SK-N-SH (cell line): ENCODE results near the gene GTF3C2. TPM values are rescaled to one million over a fixed set of nuclear protein-coding genes. Genes with fewer than 3 reads are reported as not detected.

Experiments used
- CTCF ChIA-PET: fragments of 300-600, 350-600 bp; formaldehyde crosslinking; extraction: SDS; loops from one replicate; lab custom pipeline; 2021; lab: Yijun Ruan, JAX
- POLR2A ChIA-PET: fragments of 350-600 bp; sonication (Branson Sonifier 250); formaldehyde crosslinking; extraction: SDS; loops from one replicate; lab custom pipeline; 2020; ENCODE audit warnings: antibody characterized with exemption, inconsistent platforms; lab: Yijun Ruan, JAX
- DNase-seq: peaks from one replicate; pipeline ENCODE4 v3.0.0; 2012
- H2AFZ ChIP-seq: fragments of 200-600 bp; sonication (generic); 2 replicates; pipeline ENCODE4 v1.8.1; 2016; ENCODE audit warnings: antibody characterized with exemption, mild to moderate bottlenecking, low read depth
- H3F3A ChIP-seq: fragments of 200-600 bp; sonication (generic); replicated peaks from 2 replicates; pipeline ENCODE3; 2016; ENCODE audit warnings: antibody characterized with exemption, mild to moderate bottlenecking; ENCODE audit not compliant: insufficient read depth
- H3K27ac ChIP-seq, 2 experiments: fragments of 200-500 bp in 1 of 2; fragments of 200-600 bp in 1 of 2; sonication (Bioruptor generic) in 1 of 2; sonication (generic), shearing (Covaris generic) in 1 of 2; 2 replicates each; pipeline versions ENCODE4 v1.5.1 to v1.6.1; 2014 to 2016; ENCODE audit warnings: low read depth in 2 of 2, inconsistent platforms in 1 of 2, low read length in 1 of 2, mild to moderate bottlenecking in 1 of 2, mixed read lengths in 1 of 2
- H3K27me3 ChIP-seq: fragments of 200-600 bp; sonication (generic), shearing (Covaris generic); 2 replicates; pipeline ENCODE4 v1.6.1; 2016; ENCODE audit warnings: mixed run types; ENCODE audit not compliant: insufficient read depth
- H3K36me3 ChIP-seq, 2 experiments: fragments of 200-500 bp in 1 of 2; fragments of 200-600 bp in 1 of 2; sonication (Bioruptor generic) in 1 of 2; sonication (generic) in 1 of 2; replicated peaks in 1 of 2; 2 replicates each; pipeline versions ENCODE3 to v1.5.1; 2014 to 2016; ENCODE audit warnings: low read length in 1 of 2, mild to moderate bottlenecking in 1 of 2; ENCODE audit not compliant: insufficient read depth in 2 of 2, control insufficient read depth in 1 of 2
- H3K4me1 ChIP-seq, 2 experiments: fragments of 200-500 bp in 1 of 2; fragments of 200-600 bp in 1 of 2; sonication (Bioruptor generic) in 1 of 2; sonication (generic), shearing (Covaris generic) in 1 of 2; 2 replicates each; pipeline versions ENCODE4 v1.5.1 to v1.6.1; 2014 to 2016; ENCODE audit warnings: low read depth in 1 of 2, low read length in 1 of 2, mixed run types in 1 of 2; ENCODE audit not compliant: insufficient read depth in 2 of 2, control insufficient read depth in 1 of 2
- H3K4me2 ChIP-seq: fragments of 200-600 bp; sonication (generic), shearing (Covaris generic); 2 replicates; pipeline ENCODE4 v1.6.1; 2017; ENCODE audit warnings: mixed run types
- H3K4me3 ChIP-seq, 2 experiments: fragments of 200-500 bp in 1 of 2; fragments of 200-600 bp in 1 of 2; sonication (Bioruptor generic) in 1 of 2; sonication (generic), shearing (Covaris generic) in 1 of 2; 2 replicates each; pipeline versions ENCODE4 v1.5.1 to v1.8.1; 2014 to 2016; ENCODE audit warnings: low read depth in 2 of 2, inconsistent platforms in 1 of 2, low read length in 1 of 2, mild to moderate bottlenecking in 1 of 2, mixed read lengths in 1 of 2, moderate library complexity in 1 of 2
- H3K79me2 ChIP-seq: fragments of 200-600 bp; sonication (generic); 2 replicates; pipeline ENCODE4 v1.8.1; 2017; ENCODE audit warnings: mild to moderate bottlenecking; ENCODE audit not compliant: insufficient read depth
- H3K9ac ChIP-seq: fragments of 200-600 bp; sonication (generic); 2 replicates; pipeline ENCODE4 v1.6.1; 2017; ENCODE audit warnings: mixed run types
- H3K9me2 ChIP-seq: fragments of 200-600 bp; sonication (generic); 2 replicates; pipeline ENCODE4 v1.6.1; 2017; ENCODE audit warnings: mixed run types
- H3K9me3 ChIP-seq: fragments of 200-600 bp; sonication (generic); 2 replicates; pipeline ENCODE4 v1.6.1; 2017; ENCODE audit warnings: mixed run types, mild to moderate bottlenecking, moderate library complexity
- H4K20me1 ChIP-seq: fragments of 200-600 bp; sonication (generic); 2 replicates; pipeline ENCODE4 v1.6.1; 2017; ENCODE audit warnings: mild to moderate bottlenecking, mixed run types; ENCODE audit not compliant: insufficient read depth
- JUND ChIP-seq: IDR thresholded peaks from 2 replicates; pipeline ENCODE4 v1.4.0; 2012
- RAD21 ChIP-seq: IDR thresholded peaks from 2 replicates; pipeline ENCODE4 v1.6.1; 2012; ENCODE audit warnings: mild to moderate bottlenecking, low read length
- RFX5 ChIP-seq: IDR thresholded peaks from 2 replicates; pipeline ENCODE4 v1.6.1; 2012; ENCODE audit warnings: mild to moderate bottlenecking, improper control_type of control experiment, low read length
- RXRA ChIP-seq: IDR thresholded peaks from 2 replicates; pipeline ENCODE4 v1.4.0; 2012; ENCODE audit warnings: low read depth, mild to moderate bottlenecking, borderline replicate concordance
- TAF1 ChIP-seq: IDR thresholded peaks from 2 replicates; pipeline ENCODE4 v1.6.1; 2012; ENCODE audit warnings: low read depth, mild to moderate bottlenecking, low read length, moderate library complexity, borderline replicate concordance
- TEAD4 ChIP-seq: IDR thresholded peaks from 2 replicates; pipeline ENCODE4 v1.4.0; 2012; ENCODE audit warnings: mild to moderate bottlenecking, borderline replicate concordance; ENCODE audit not compliant: insufficient read depth
- whole genome bisulfite sequencing: methylation state at CpG from one replicate; pipeline ENCODE4 v1.1.6; 2017; ENCODE audit warnings: low lambda C conversion rate; 5-methylcytosine and 5-hydroxymethylcytosine counted together
- polyA plus RNA-seq, 3 experiments: library from polyadenylated mRNA; depleted of rRNA; stranded (reverse); fragments of >200 nt; gene quantifications; 2 replicates each; pipeline ENCODE4 v1.2.3, GENCODE V29; 2012
- TF ChIP-seq, protein P1 (sequence below): IDR thresholded peaks from 2 replicates; pipeline ENCODE4 v1.4.0; 2012; ENCODE audit warnings: low read depth, borderline replicate concordance
- TF ChIP-seq, protein P2 (sequence below): IDR thresholded peaks from 2 replicates; pipeline ENCODE4 v1.4.0; 2012; ENCODE audit warnings: low read depth, borderline replicate concordance
- TF ChIP-seq, protein P3 (sequence below): IDR thresholded peaks from 2 replicates; pipeline ENCODE4 v1.4.0; 2012; ENCODE audit warnings: low read depth
- TF ChIP-seq, protein P4 (sequence below): fragments of 200-600 bp; sonication (generic); IDR thresholded peaks from 2 replicates; pipeline ENCODE4 v1.6.1; 2017; ENCODE audit warnings: antibody characterized with exemption, mild to moderate bottlenecking, moderate library complexity

GTF3C2 gene
- polyA plus RNA-seq, 1 of the 3 experiments (the other 2 are of a cell fraction): 65.8 TPM

DNA sequence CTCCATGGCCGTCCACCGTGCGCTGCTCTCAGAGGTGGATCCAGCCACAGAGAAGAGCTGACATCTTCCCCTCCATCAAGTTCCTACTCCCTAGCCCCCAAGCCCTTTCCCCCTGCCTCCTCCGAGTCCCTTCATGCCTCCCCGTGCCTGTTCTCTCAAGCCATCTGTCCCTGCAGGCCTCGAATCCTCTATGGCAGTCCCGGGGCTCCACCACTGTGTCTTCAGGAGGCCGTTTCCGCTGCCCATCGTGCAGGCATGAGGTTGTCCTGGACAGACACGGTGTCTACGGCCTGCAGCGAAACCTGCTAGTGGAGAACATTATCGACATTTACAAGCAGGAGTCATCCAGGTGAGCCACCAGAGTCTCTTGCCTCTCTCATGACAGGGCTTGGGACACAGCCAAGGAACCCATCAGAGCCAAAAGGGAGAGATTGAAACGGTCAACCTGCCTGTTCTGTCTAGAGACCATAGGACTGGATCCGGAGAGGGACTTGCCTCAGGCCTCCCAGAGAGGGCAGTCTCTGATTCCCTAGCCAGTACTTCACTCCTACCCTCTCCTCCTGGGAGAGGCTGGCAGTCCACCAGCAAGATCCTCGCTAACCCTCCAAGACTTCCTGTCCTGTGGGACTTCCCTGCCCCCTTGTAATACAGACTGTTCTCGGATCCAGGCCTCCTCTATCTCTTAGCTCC lies 58.0 kb downstream of the GTF3C2 start:
- H3K79me2 ChIP-seq: no peaks in the 10 kb centered on the region
- no peak overlapping the region for H3K27ac ChIP-seq
- no peak overlapping the region for H3K4me3 ChIP-seq
- ChIA-PET CTCF (interaction anchor here (0.9 to 18.7 kb wide), 5 partner anchors 10 to 165 kb away, joined by 3 to 284 read pairs (median 5); partner anchors contain the start of gene TRIM54), POLR2A (interaction anchor here (0.6 kb wide), 1 partner anchor 197 kb away, joined by 3 read pairs; no protein-coding TSS in a partner anchor)
- peaks cover 9% of the 10 kb centered on the region for H3F3A ChIP-seq
- no peaks in the 10 kb centered on the region for H3K27me3 ChIP-seq
- no peaks in the 10 kb centered on the region for H3K9me2 ChIP-seq
- H2AFZ ChIP-seq: no peak overlapping the region
- no peak overlapping the region for H3K4me2 ChIP-seq
- H4K20me1 ChIP-seq: no peaks in the 10 kb centered on the region
- no peak for TF ChIP-seq RFX5
- TF ChIP-seq, protein P1, sequence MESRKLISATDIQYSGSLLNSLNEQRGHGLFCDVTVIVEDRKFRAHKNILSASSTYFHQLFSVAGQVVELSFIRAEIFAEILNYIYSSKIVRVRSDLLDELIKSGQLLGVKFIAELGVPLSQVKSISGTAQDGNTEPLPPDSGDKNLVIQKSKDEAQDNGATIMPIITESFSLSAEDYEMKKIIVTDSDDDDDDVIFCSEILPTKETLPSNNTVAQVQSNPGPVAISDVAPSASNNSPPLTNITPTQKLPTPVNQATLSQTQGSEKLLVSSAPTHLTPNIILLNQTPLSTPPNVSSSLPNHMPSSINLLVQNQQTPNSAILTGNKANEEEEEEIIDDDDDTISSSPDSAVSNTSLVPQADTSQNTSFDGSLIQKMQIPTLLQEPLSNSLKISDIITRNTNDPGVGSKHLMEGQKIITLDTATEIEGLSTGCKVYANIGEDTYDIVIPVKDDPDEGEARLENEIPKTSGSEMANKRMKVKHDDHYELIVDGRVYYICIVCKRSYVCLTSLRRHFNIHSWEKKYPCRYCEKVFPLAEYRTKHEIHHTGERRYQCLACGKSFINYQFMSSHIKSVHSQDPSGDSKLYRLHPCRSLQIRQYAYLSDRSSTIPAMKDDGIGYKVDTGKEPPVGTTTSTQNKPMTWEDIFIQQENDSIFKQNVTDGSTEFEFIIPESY: no peak
- TF ChIP-seq TAF1: no peak
- no peak for TF ChIP-seq JUND
- no peak for TF ChIP-seq RAD21
- no peak for TF ChIP-seq RXRA
- TF ChIP-seq TEAD4: no peak
- TF ChIP-seq, protein P2, sequence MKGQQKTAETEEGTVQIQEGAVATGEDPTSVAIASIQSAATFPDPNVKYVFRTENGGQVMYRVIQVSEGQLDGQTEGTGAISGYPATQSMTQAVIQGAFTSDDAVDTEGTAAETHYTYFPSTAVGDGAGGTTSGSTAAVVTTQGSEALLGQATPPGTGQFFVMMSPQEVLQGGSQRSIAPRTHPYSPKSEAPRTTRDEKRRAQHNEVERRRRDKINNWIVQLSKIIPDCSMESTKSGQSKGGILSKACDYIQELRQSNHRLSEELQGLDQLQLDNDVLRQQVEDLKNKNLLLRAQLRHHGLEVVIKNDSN: no peak
- TF ChIP-seq, protein P3, sequence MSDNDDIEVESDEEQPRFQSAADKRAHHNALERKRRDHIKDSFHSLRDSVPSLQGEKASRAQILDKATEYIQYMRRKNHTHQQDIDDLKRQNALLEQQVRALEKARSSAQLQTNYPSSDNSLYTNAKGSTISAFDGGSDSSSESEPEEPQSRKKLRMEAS: no peak
- H3K9ac ChIP-seq: no peak overlapping the region
- 68% methylated on average over 18 of the region's 18 CpGs for WGBS
- H3K4me1 ChIP-seq: peaks cover 0 to 4% of the 10 kb centered on the region in 2 experiments; a peak in 1 of 4 replicates
- DNase-seq: no peak
- H3K9me3 ChIP-seq: no peaks in the 10 kb centered on the region
- H3K36me3 ChIP-seq: no peaks in the 10 kb centered on the region

DNA sequence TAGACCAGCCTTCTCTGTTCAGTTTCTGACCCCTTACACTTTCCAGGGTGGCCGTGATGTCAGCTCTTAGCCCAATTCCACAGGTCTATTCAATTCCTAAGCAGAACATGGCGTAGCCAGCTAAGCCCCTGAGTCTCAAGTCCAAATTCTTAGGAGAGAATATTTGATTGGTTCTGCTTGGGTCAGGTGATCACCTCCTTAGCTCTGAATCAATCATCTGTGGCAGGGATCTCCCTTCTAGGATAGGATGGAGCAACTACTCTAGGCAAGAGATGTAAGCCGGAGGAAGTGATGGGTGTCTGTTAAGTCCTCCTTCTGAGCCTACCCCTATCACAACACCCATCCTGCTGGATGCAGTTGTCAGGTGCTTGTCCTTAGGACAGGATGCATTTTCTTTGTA lies 59.4 kb downstream of the GTF3C2 start:
- Histone ChIP-seq H4K20me1 (no peaks in the 10 kb centered on the region), H3K9ac (no peak overlapping the region), H3K4me3 (no peak overlapping the region), H3K9me3 (no peaks in the 10 kb centered on the region), H3K36me3 (no peaks in the 10 kb centered on the region), H3K4me1 (peaks cover 2 to 13% of the 10 kb centered on the region in 2 experiments; a peak in 3 of 4 replicates), H3K27me3 (no peaks in the 10 kb centered on the region), H3K27ac (no peak overlapping the region), H2AFZ (no peak overlapping the region), H3K79me2 (no peaks in the 10 kb centered on the region), H3K9me2 (no peaks in the 10 kb centered on the region), H3K4me2 (no peak overlapping the region), H3F3A (peaks cover 15% of the 10 kb centered on the region)
- CTCF ChIA-PET: interaction anchor here (0.6 to 18.7 kb wide), 3 partner anchors 15 to 32 kb away, joined by 3 to 284 read pairs (median 9); partner anchors contain the start of gene TRIM54
- POLR2A ChIA-PET: no interaction called here
- TF ChIP-seq, protein P4, sequence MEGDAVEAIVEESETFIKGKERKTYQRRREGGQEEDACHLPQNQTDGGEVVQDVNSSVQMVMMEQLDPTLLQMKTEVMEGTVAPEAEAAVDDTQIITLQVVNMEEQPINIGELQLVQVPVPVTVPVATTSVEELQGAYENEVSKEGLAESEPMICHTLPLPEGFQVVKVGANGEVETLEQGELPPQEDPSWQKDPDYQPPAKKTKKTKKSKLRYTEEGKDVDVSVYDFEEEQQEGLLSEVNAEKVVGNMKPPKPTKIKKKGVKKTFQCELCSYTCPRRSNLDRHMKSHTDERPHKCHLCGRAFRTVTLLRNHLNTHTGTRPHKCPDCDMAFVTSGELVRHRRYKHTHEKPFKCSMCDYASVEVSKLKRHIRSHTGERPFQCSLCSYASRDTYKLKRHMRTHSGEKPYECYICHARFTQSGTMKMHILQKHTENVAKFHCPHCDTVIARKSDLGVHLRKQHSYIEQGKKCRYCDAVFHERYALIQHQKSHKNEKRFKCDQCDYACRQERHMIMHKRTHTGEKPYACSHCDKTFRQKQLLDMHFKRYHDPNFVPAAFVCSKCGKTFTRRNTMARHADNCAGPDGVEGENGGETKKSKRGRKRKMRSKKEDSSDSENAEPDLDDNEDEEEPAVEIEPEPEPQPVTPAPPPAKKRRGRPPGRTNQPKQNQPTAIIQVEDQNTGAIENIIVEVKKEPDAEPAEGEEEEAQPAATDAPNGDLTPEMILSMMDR: no peak
- no peak for DNase-seq
- 83% methylated on average over 3 of the region's 3 CpGs for WGBS
